ENCODE measurements around the gene TAF4. TPM values are rescaled to one million over a fixed set of nuclear protein-coding genes. Genes with fewer than 3 reads are reported as not detected.

The TAF4 gene
- total RNA-seq, 2 donors from 2014 or later: 13.4 to 14.5 TPM

GRCh38 chr20:62055106-62055861 lies 10.4 kb downstream of the TAF4 start:
- no peak for ATAC-seq (replicated peaks)
- no peaks in the 10 kb centered on the region for H3K27me3 Mint-ChIP-seq
- peaks cover 26% of the 10 kb centered on the region for H3K4me1 Mint-ChIP-seq
- H3K4me3 Mint-ChIP-seq: no peak overlapping the region
- H3K9me3 Mint-ChIP-seq: no peaks in the 10 kb centered on the region
- no peak overlapping the region for H3K27ac Mint-ChIP-seq
- no peaks in the 10 kb centered on the region for H3K36me3 Mint-ChIP-seq (ENCODE audit: low read depth)

DNA sequence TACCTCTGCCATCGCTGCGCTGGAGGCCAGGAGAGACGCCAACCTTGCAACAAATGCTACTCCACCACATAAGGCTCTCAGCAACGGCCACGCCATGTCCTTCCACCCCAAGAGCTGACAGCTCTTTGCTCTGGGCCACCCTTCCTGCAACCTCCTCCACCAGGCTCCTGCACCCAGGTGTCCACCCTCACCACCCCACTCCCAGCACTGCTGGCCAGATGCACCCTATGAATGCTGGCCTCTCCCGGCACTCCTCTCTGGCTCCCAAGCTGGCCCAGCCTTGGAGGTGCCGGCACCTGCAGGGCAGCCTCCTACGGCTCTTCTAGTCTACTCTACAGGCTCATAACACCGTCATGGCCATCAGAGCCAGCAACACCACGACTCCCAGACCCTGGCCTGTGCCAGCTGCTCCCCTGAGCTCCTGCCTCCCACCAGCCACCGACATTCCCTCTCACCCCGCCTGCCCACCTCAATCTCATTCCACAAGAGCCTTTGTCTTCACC lies 11.2 kb downstream of the TAF4 start:
- no peak for ATAC-seq (replicated peaks)
- H3K4me3 Mint-ChIP-seq: no peak overlapping the region

GRCh38 chr20:62053465-62054196 lies 12.1 kb downstream of the TAF4 start:
- no peak overlapping the region for H3K4me3 Mint-ChIP-seq
- no peaks in the 10 kb centered on the region for H3K27me3 Mint-ChIP-seq
- H3K27ac Mint-ChIP-seq: no peak overlapping the region
- peaks cover 25% of the 10 kb centered on the region for H3K4me1 Mint-ChIP-seq
- no peak for ATAC-seq (replicated peaks)
- H3K9me3 Mint-ChIP-seq: no peaks in the 10 kb centered on the region
- H3K36me3 Mint-ChIP-seq (ENCODE audit: low read depth): no peaks in the 10 kb centered on the region

More for the DNA sequence above, 11.2 kb downstream of the TAF4 start:
- Mint-ChIP-seq H3K9me3 (no peaks in the 10 kb centered on the region), H3K36me3 (ENCODE audit: low read depth) (no peaks in the 10 kb centered on the region), H3K27ac (no peak overlapping the region), H3K4me1 (peaks cover 26% of the 10 kb centered on the region), H3K27me3 (no peaks in the 10 kb centered on the region)

GRCh38 chr20:62052842-62053464 lies 12.7 kb downstream of the TAF4 start:
- Mint-ChIP-seq H3K27me3 (no peaks in the 10 kb centered on the region), H3K4me3 (no peak overlapping the region), H3K4me1 (peaks cover 25% of the 10 kb centered on the region), H3K9me3 (no peaks in the 10 kb centered on the region), H3K36me3 (ENCODE audit: low read depth) (no peaks in the 10 kb centered on the region), H3K27ac (no peak overlapping the region)
- ATAC-seq (replicated peaks): no peak

DNA sequence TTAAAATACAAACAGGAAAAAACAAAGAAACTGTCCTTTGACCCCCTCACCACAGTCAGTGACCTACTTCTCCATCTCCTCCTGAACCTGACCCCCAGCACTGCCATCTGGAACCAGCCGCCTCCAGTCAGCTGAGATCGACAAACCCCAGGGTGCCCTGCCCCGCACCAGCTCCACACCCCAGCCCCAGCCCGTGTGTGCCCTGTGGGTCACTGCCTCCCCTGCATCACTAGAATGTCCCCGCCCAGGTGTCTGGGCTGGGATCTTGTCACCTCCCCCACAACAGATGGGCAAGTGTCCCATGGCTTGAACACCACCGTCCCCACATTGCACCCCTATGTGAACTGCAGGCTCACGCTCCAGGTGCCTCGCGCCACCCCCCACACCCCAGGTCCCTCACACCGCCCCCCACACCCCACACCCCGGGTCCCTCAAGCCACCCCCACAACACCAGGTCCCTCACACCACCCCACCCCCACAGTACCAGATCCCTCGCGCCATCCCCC lies 13.3 kb downstream of the TAF4 start:
- ATAC-seq (replicated peaks): no peak
- Mint-ChIP-seq H3K27ac (no peak overlapping the region), H3K4me1 (peaks cover 25% of the 10 kb centered on the region), H3K9me3 (no peaks in the 10 kb centered on the region), H3K4me3 (no peak overlapping the region), H3K36me3 (ENCODE audit: low read depth) (no peaks in the 10 kb centered on the region), H3K27me3 (no peaks in the 10 kb centered on the region)

DNA sequence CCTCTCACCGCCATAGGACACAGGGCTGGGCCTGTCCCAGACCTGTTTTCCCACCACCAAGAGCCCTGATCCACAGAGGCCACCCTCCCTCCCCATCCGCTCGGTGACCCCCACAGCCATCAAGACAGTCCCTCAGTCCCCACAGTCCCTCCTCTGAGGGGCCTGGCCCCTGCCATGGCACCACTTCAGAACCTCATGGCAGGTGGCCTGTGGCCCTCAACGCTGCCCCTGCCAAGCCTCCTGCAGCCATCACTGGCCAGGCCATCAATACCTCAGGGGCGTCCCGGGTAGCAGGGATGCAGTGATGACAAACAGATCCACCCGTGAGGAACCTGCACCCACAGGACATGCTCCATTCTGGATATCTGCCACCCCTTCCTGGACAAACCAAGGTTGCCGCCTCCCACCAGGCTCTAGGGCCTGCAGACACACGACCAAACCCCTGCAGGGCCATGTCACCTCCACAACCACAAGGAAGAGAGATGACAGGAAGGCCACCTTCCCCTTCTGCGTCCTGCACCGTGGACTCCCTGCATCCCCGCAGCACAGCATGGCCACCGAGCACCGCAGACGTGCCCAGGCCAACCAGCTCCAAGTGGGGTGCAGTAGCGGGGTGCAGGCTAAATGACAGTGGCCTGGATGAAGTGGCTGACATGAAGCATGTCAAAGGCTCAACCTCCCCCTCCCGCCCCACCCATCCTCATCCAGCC lies 14.0 kb downstream of the TAF4 start:
- Mint-ChIP-seq H3K4me1 (peaks cover 30% of the 10 kb centered on the region), H3K27ac (no peak overlapping the region), H3K36me3 (ENCODE audit: low read depth) (no peaks in the 10 kb centered on the region), H3K4me3 (no peak overlapping the region), H3K9me3 (no peaks in the 10 kb centered on the region), H3K27me3 (no peaks in the 10 kb centered on the region)
- ATAC-seq (replicated peaks): no peak

DNA sequence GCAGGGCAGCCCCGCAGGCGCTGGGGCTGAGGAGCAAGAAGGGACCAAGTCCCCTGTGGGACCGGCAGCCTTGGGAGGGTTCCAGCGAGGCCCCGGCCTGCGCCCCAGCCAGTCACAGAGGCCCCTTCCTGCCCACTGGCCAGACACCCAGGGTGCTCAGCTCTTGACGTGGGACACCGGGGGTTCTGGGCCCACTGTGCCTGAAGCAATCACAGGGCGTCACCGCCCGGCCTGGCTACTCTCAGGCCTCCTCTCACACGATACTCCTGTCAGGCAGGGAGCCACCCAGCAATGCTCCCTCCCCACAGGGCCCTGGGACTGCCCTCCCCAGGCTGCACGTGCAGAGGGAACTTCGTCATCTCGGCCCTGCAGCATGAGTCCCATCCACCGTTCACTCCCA lies 14.5 kb downstream of the TAF4 start:
- Mint-ChIP-seq H3K4me1 (peaks cover 30% of the 10 kb centered on the region), H3K9me3 (no peaks in the 10 kb centered on the region), H3K4me3 (no peak overlapping the region), H3K36me3 (ENCODE audit: low read depth) (no peaks in the 10 kb centered on the region), H3K27ac (no peak overlapping the region), H3K27me3 (no peaks in the 10 kb centered on the region)
- no peak for ATAC-seq (replicated peaks)

GRCh38 chr20:62050166-62051120 lies 15.2 kb downstream of the TAF4 start:
- no peaks in the 10 kb centered on the region for H3K36me3 Mint-ChIP-seq (ENCODE audit: low read depth)
- H3K4me3 Mint-ChIP-seq: no peak overlapping the region
- H3K27me3 Mint-ChIP-seq: no peaks in the 10 kb centered on the region
- H3K4me1 Mint-ChIP-seq: peaks cover 30% of the 10 kb centered on the region
- H3K9me3 Mint-ChIP-seq: no peaks in the 10 kb centered on the region
- no peak for ATAC-seq (replicated peaks)
- H3K27ac Mint-ChIP-seq: peak overlapping the region; percentile 65

GRCh38 chr20:62049342-62050165 lies 16.1 kb downstream of the TAF4 start:
- Mint-ChIP-seq H3K4me3 (no peak overlapping the region), H3K9me3 (no peaks in the 10 kb centered on the region), H3K4me1 (peaks cover 24% of the 10 kb centered on the region), H3K27me3 (no peaks in the 10 kb centered on the region), H3K36me3 (ENCODE audit: low read depth) (no peaks in the 10 kb centered on the region), H3K27ac (no peak overlapping the region)
- ATAC-seq (replicated peaks): no peak

DNA sequence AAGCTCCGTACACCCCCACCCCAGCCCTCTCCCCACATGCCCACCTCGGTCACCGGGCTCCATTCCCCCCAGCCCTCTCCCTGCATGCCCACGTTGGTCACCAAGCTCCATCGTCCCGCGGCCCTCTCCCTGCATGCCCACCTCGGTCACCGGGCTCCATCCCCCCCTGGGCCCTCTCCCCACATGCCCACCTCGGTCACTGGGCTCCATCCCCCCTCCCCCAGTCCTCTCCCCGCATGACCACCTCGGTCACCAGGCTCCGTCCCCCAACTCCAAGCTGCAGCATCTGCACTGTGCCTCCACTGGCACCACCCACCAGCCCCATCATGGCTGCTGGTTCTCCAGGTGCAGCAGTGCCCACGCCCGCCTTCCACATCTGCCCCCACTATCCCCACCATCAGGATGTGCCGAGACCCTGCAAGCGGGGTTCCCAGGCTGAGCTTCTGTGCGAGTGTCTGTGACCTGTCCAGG lies 16.8 kb downstream of the TAF4 start:
- Mint-ChIP-seq H3K27me3 (no peaks in the 10 kb centered on the region), H3K4me3 (no peak overlapping the region), H3K9me3 (no peaks in the 10 kb centered on the region), H3K4me1 (peaks cover 19% of the 10 kb centered on the region), H3K36me3 (ENCODE audit: low read depth) (no peaks in the 10 kb centered on the region), H3K27ac (no peak overlapping the region)
- no peak for ATAC-seq (replicated peaks)

GRCh38 chr20:62048346-62048761 lies 17.3 kb downstream of the TAF4 start:
- H3K4me3 Mint-ChIP-seq: no peak overlapping the region
- peaks cover 19% of the 10 kb centered on the region for H3K4me1 Mint-ChIP-seq
- no peaks in the 10 kb centered on the region for H3K36me3 Mint-ChIP-seq (ENCODE audit: low read depth)
- no peaks in the 10 kb centered on the region for H3K27me3 Mint-ChIP-seq
- H3K9me3 Mint-ChIP-seq: no peaks in the 10 kb centered on the region
- ATAC-seq (replicated peaks): no peak
- no peak overlapping the region for H3K27ac Mint-ChIP-seq

DNA sequence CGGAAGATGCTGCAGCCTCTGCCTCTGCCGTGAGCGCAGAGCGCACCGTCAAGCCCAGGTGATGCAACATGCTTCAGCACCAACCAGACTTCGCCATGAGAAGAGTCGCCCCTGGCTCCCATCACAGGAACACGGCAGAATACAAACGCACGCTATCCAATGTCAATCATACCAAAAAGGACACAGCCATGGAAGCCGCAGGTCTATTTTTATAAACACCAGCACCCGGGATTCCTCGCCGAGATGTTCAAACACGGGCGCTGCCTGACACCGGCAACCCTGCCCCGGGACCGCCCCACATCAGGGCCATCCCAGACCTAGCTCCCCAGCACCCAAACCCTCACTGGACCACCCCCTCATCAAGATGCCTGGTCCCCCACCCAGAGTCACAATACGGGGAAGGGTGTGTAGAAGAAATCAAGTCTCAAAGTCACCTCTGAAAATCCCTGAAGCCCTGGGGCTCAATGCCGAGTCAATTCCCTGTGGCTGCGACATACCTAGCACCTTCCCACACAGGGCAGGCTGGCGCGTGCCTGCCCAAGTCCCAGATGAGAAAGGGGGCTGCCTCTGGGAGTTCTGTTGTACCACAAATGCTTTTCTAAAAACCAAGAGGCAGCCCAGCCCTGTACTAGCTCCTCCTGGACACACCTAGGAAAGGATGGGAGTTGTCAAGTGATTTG lies 17.9 kb downstream of the TAF4 start:
- no peak overlapping the region for H3K4me3 Mint-ChIP-seq
- peaks cover 19% of the 10 kb centered on the region for H3K4me1 Mint-ChIP-seq
- no peaks in the 10 kb centered on the region for H3K9me3 Mint-ChIP-seq
- no peak overlapping the region for H3K27ac Mint-ChIP-seq
- H3K27me3 Mint-ChIP-seq: no peaks in the 10 kb centered on the region
- ATAC-seq (replicated peaks): no peak
- no peaks in the 10 kb centered on the region for H3K36me3 Mint-ChIP-seq (ENCODE audit: low read depth)
